GM20431 (cell line): ENCODE data around the gene CREB5.

Experiments
- in situ Hi-C: fragments of 300-500 bp; cut with MseI, MboI; formaldehyde crosslinking; loops from one replicate; pipeline ENCODE4 v1.15.0; 2020; ENCODE audit warnings: low sequenced_read_pairs; ENCODE audit not compliant: unreplicated experiment

Gene CREB5

DNA sequence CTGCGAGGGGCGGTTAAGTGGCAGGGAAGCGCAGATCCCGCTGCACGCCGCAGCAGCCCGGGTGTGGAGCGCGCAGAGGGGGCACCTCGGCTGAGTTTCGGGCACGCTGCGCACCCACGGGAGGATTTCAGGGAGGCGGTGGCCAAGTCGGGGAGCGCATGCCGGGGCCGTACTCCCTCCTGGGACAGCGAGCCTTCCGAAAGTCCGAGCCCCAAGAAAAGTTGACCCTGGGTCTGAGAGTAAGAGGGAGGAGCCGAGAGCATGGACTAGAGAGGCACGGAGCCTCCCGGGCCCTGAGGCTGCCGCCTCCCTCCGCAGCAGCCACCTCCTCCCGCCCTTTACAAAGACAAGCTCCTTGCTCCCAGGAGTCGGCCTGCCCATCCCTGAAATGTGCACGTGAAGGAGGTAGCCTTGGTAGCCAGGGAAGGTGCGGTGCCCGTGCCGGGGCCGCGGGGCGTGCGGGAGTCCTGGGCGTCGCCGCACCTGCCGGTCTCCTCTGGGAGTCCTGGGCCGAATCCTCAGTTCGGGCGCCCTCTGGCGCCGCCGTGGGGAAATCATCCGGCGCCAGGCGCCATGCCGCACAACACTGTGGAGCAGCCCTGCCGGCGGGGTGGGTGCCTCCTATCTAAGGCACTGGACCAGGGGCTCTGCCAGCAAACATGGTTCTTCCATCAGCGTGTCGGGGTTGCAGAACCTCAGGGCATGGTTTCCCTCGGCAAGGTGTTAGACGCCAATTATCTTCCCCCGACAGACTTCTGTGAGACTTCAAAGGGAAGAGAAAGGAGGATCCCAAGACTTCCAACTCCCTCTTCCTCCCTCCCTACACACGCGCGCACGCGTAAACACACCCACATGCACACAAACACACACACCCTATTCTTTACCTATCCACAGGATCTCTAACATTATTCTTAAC lies 441.8 kb downstream of the CREB5 start:
- in situ Hi-C loops: loop anchor here (25.0 kb wide), 1 partner anchor 467 kb away; no protein-coding TSS in a partner anchor

DNA sequence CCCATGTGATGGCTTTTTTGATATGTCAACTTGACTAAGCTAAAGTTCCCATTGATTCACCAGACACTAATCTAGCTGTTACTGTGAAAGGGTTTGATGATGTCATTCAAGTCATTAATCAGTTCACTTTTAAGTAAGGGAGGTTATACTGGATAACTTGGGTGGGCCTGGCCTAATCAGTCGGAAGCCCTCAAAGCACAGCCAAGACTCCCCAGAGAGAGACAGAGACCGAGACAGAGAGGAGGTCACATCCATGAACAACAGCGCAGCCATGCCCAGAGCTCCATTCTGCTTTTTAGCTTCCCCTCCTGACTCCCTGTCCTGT lies 442.4 kb downstream of the CREB5 start:
- in situ Hi-C loops: loop anchor here (25.0 kb wide), 1 partner anchor 467 kb away; no protein-coding TSS in a partner anchor

DNA sequence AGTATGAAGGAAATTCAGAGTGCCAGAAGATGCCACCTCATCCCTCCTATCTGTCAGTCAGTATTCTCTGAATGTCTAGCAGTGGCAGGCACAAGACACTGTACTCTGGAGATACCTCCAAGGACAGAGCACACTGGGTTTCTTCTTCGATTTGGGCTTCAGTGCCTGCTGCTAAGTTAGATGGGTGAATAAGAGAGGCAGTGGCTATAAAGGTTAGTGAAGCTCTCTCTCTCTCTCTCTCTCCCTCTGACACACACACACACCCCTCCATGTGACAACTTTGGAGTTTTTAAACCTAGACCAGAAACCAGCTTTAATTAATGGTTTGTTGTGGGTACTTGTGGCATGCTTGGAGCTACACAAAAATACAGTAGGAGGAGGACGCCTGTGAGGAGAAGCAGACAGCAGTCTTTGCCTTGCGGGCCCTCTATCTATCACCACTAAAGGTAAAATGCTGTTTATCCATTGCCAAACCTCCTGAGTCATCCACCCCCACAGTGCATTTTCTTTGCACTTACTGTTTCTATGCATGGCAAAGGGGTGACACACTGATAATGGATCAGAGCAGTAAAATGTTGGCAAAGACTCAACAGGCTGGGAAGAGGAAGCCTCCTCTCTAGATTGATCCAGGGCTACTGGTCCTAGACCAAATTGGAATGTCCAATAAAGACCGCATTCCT lies 443.4 kb downstream of the CREB5 start:
- in situ Hi-C loops: loop anchor here (25.0 kb wide), 1 partner anchor 468 kb away; no protein-coding TSS in a partner anchor

DNA sequence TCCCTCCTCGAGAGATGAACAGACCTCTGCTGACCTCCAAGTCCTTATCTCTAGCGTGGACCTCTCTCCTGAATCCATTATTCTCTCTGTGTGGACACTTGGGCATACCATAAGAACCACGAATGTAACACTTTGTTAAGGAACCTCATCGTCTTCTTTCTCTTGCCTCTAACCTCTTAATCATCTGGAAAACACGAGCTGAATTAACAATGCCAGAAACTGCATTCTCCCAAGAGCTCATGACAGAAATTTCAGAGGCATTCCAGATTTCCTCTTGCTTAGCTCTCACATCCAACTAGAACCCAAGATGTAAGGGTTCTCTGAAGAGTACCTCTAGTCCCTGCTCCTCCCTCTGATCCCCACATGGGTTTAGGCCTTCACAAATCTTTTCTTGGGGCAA lies 444.3 kb downstream of the CREB5 start:
- in situ Hi-C loops: loop anchor here (25.0 kb wide), 1 partner anchor 469 kb away; no protein-coding TSS in a partner anchor

DNA sequence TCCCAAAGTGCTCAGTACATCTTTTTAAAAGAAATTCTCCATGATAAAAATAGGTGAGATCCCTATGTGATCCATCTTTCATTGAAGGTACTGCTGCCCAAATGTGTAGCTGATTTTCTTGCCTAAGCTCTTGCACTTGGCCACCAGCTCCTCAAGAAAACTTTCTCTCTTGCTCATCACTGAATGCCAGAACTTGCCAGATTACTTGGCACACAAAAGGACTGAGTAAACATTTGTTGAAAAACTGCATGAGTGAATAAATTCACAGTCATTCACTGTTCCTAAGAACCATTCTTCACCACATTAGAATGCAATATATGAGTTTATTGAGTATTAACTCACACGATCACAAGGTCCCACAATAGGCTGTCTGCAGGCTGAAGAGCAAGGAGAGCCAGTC lies 445.9 kb downstream of the CREB5 start:
- in situ Hi-C loops: loop anchor here (25.0 kb wide), 1 partner anchor 471 kb away; no protein-coding TSS in a partner anchor

DNA sequence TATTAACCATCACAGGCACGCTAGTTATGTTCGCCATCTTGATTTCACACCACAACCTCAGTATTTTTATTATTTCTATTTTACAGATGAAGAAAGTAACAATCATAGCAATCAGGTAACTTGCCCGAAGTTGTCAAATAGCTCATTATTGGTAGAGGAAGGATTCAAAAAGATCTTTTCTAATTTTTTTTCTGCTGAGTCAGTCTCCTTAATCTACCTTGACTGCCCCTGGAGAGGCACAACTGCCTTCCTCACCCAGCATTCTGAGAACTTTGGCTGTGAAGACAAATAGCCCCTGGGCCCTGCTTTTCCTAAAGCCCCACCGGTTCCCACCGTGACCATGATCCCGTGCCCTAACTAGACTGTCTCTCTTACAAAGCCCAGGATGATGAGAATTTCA lies 446.6 kb downstream of the CREB5 start:
- in situ Hi-C loops: loop anchor here (25.0 kb wide), 1 partner anchor 472 kb away; no protein-coding TSS in a partner anchor

DNA sequence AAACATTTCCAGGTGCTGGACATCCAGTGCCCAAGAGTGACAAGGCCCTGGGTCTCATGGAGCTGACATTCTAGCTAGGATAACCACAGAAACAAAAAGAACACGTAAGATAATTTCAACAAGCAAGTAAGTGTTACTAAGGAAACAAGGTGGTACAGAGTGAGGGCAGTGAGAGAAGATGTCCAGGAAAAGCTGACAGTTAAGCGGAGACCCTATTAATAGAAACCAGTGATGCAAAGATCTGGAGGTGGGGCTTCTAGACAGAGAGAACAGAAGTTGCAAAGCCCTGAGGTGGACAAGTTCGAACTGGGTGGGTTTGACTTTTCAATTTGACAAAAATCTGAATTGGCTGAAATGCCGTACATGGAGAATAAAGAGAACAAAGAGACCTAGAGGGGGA lies 449.5 kb downstream of the CREB5 start:
- in situ Hi-C loops: loop anchor here (25.0 kb wide), 1 partner anchor 475 kb away; no protein-coding TSS in a partner anchor

DNA sequence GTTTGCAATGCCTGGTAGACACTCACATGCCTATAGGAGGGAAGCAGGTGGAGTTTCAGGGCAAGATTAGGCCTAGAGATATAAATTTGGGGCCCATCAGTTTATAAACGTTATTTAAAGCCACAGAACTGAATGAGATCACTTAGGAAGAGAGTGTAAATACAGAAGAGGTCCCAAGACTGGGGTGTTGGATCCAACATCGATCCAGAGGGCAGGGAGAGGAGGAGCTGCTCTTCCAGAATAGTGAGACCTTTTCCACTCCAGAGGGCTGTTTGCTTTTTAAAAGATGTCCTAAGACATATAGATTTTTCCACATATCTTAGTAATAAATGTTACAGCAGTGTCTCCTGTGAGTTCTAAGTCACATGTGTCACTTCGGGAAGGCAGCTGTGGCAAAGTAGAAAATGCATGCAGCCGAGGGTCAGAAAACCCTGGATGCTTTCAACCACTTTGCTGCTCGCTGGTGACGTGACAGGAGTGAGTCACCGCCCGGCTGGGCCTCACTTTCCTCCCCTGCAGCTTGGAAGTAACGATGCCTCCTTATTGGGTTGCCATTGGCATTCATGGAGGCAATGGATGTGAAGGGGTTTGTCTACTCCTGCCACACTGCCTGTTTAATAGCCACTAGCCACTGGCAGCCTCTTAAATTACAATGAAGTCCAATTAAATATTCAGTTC lies 450.4 kb downstream of the CREB5 start:
- in situ Hi-C loops: loop anchor here (25.0 kb wide), 1 partner anchor 475 kb away; no protein-coding TSS in a partner anchor

DNA sequence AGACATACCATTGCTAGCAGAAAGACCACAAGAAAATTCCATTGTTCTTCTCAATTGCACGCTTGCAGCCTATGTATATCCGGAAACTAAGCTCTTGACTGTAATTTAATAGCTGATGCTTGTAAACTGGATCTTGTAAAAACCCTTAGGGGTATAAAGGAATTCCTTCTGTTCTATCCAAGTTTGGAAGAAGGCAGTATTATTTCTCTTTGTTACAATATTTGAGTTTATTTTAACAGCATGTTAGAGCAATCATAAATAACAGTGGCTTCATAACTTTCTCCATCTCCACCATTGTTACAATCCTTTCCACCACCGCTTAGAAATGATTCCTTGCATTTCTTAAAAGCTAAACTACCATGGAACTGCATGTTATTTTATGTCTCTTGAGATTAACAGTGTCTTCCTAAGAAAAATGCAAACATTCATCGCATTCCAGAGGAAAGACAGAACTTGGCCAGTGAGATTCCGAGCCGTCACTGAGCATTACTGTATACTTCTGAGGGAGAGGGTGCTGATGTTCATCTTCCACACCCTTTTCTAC lies 453.4 kb downstream of the CREB5 start:
- in situ Hi-C loops: loop anchor here (25.0 kb wide), 1 partner anchor 478 kb away; no protein-coding TSS in a partner anchor

DNA sequence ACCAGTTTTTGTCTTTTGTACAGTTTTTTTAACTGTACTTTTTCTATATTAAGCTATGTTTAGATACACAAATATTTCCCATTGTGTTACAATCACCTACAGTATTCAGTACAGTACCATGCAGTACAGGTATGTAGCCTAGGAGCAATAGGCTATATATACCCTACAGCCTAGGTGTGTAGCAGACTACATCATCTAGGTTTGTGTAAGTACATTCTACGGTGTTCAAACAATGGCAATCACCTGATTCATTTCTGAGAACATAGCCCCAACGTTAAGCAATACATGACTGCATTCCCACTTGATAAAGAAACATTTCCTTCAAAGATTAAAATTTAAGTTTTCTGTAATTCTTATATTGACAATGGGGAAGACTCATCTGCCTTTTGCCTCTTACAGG lies 456.4 kb downstream of the CREB5 start:
- in situ Hi-C loops: loop anchor here (25.0 kb wide), 1 partner anchor 481 kb away; no protein-coding TSS in a partner anchor

DNA sequence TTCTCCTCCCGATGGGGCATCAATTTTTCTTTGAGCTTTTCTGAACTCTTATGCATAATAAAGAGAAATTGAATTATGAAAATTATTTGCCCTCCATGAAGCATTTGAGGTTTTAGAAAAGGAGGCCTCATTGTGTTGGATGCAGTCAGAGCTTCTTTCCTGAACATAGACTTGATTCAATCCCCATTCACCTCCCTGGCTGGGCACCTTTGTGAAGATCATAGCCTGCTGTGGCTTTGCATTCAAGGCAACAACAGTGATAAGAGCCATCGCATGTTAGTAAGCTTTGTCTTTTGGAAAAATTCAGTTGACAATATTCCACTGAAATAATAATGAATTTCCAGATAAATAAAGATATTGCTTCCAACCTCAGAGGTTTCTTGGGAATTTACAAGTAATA lies 458.8 kb downstream of the CREB5 start:
- in situ Hi-C loops: loop anchor here (25.0 kb wide), 1 partner anchor 484 kb away; no protein-coding TSS in a partner anchor

DNA sequence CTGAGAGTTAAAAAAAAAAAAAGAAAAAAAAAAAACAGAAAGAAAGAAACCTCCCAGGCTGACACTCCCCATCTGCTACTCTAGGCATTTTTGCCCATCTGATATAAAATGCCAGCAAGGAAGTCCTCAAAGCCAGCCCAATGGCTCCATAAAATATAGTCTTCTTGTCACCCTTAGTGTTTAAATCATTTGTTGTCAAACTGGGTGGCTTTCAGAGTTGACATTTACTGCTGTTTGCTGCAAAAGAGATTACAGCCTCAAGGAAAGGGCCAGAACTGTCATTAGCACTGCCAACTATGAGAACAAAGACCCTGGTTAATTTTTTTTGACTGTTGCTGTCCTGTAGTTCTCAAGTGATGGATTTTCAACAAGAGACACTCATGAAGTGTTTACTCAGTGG lies 459.3 kb downstream of the CREB5 start:
- in situ Hi-C loops: loop anchor here (25.0 kb wide), 1 partner anchor 484 kb away; no protein-coding TSS in a partner anchor

DNA sequence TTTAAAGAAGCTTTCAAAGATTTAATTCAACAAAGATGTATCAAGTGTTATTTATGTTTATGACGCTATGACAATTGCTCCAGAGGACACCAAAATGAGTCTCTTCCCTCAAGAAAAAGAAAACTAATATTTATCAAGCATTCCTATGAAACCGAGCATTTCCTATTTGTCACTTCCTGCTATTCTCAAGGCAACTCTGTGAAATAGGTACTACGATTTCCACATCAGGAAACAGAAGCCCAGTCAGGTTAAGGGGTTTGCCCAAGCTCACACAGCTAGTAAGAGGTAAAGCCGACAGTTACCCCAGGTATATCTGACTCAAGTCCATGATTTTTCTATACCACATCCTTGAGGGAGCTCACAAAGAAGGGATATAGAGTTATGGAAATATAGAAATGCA lies 459.9 kb downstream of the CREB5 start:
- in situ Hi-C loops: loop anchor here (25.0 kb wide), 1 partner anchor 485 kb away; no protein-coding TSS in a partner anchor

DNA sequence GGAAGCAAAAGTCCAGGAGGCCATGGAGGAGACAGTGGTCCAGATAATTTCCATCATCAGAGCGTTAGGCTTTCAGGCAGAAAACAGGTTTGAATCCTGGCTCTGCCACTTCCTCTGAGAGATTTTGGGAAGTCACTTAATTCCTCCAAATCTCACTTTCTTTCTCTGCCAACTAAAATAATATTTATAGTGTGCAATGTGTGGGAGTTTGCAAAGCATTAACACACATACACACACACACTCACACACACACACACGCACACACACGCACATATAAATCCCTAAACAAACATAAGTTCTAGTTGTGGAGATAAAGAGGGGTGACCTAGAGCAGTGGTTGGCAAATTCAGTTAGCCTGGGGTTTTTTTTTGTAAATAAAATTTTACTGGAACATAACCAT lies 461.0 kb downstream of the CREB5 start:
- in situ Hi-C loops: loop anchor here (25.0 kb wide), 1 partner anchor 486 kb away; no protein-coding TSS in a partner anchor

DNA sequence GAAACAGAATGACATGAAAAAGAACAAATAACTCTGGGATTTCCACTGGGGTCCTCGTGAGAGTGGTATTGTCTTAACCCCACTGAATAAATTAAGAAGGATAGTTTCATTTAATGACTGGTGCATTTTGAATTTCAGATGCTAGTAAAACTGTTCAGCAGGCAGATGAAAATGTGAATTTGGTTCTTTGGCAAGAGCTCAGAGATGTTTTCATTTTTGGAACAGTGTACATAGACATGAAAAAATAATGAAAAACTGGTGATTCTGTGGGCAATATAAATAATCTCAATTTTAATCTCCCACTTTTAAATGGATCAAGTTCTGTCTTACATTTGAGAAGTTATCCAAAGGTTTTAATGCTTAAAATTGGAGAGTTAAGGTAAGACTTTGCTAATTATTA lies 461.7 kb downstream of the CREB5 start:
- in situ Hi-C loops: loop anchor here (25.0 kb wide), 1 partner anchor 487 kb away; no protein-coding TSS in a partner anchor
